AG09309 (cell line): ENCODE measurements around the gene TCTN1.

Source experiments
- DNase-seq: peaks from one replicate; pipeline ENCODE4 v3.0.0-alpha.2; 2010; ENCODE audit warnings: low read depth
- H3K4me3 ChIP-seq: 2 replicates; pipeline ENCODE4 v1.5.1; 2011; ENCODE audit warnings: mild to moderate bottlenecking, low read depth, low read length, moderate library complexity; ENCODE audit not compliant: control insufficient read depth
- CTCF ChIP-seq: IDR thresholded peaks from 2 replicates; pipeline ENCODE4 v1.5.1; 2011; ENCODE audit warnings: mild to moderate bottlenecking, low read depth, low read length, inconsistent platforms; ENCODE audit not compliant: insufficient read depth, control insufficient read depth; ENCODE audit errors: missing control alignments

TCTN1 gene

GRCh38 chr12:110680032-110680431 lies 66.1 kb downstream of the TCTN1 start:
- DNase-seq: no peak
- no peak for TF ChIP-seq CTCF
- no peak overlapping the region for H3K4me3 ChIP-seq

DNA sequence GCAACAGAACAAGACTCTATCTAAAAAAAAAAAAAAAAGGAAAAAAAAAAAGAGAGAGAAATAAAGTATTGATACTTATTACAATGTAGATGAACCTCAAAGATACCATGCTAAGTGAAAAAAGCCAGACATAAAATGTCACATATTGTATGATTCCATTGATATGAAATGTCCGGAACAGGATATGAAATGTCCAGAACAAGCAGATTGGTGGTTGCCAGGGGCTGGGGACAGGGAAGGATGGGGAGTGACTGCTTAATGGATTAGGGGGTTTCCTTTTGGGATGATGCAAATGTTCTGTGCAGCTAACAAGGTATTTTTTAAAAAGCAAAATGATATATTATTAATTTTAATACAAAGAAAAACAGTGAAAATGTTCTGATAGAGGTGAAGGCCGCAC lies 70.0 kb downstream of the TCTN1 start:
- TF ChIP-seq CTCF: no peak
- no peak for DNase-seq
- H3K4me3 ChIP-seq: no peak overlapping the region

DNA sequence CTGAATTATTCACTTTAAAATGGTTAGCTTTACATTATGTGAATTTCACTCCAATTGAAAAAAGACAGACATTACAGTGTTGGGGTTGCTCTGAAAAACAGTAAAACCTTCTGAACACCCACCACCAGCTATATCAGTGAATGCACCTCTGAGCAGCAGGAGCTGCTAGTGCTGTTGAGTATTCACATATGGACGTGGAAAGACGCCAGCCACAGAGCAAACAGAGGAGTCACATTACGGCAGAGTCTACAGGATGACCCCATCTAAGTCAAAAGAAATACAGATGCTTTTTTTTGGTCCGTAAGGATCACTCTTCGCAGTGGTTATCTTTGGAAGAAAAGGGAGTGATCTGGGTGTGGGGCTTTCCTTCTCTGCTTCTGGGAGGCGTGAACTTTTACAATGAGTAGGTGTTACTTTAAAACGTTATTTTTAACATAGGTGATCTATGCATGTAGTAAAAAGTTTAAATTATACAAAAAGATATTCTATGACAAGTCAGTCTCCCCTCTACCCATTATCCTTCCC lies 70.4 kb downstream of the TCTN1 start:
- no peak for DNase-seq
- no peak overlapping the region for H3K4me3 ChIP-seq
- TF ChIP-seq CTCF: no peak

- no peak overlapping the region for H3K4me3 ChIP-seq
- no peak for DNase-seq
- no peak for TF ChIP-seq CTCF
Measured at GRCh38 chr12:110686294-110686903, 72.5 kb downstream of the TCTN1 start.

- H3K4me3 ChIP-seq: no peak overlapping the region
- TF ChIP-seq CTCF: no peak
- DNase-seq: no peak
Measured at GRCh38 chr12:110687396-110688169, 73.7 kb downstream of the TCTN1 start.

GRCh38 chr12:110688446-110689280 lies 74.7 kb downstream of the TCTN1 start, which contains the start of gene HVCN1:
Gene HVCN1 (minus strand): TSS chr12:110689115. CDS start chr12:110683245, 5,870 bp downstream.
- no peak for DNase-seq
- no peak for TF ChIP-seq CTCF
- peak within 1 kb of the TSS; percentile 53 for H3K4me3 ChIP-seq
